Sigmoid colon (tissue), 4 donors: ENCODE results near the gene WAS.

Experiments
- CTCF ChIP-seq, 4 experiments: fragments of 450-650 bp in 3 of 4; fragments of 200-600 bp in 1 of 4; IDR thresholded peaks; one replicate each; pipeline ENCODE4 v1.5.1; 2016 to 2019; ENCODE audit warnings: antibody characterized with exemption in 4 of 4, mild to moderate bottlenecking in 3 of 4, moderate library complexity in 2 of 4
- EP300 ChIP-seq, 4 donors: sonication (generic); formaldehyde crosslinking; IDR thresholded peaks; one replicate each; pipeline ENCODE4 v1.6.1; 2017; ENCODE audit warnings: antibody characterized with exemption in 4 of 4
- POLR2A ChIP-seq, 2 donors: fragments of 450-650 bp; IDR thresholded peaks; one replicate each; pipeline ENCODE4 v1.6.1; 2016; ENCODE audit warnings: antibody characterized with exemption in 2 of 2, mild to moderate bottlenecking in 2 of 2, moderate library complexity in 2 of 2
- POLR2AphosphoS5 ChIP-seq, 4 donors: sonication (generic); formaldehyde crosslinking; IDR thresholded peaks; one replicate each; pipeline ENCODE4 v1.6.1; 2017; ENCODE audit warnings: antibody characterized with exemption in 4 of 4

- TF ChIP-seq POLR2A (IDR thresholded peaks at IDR 0.05) (no peak), CTCF (IDR thresholded peaks at IDR 0.05) (no peak), POLR2AphosphoS5 (IDR thresholded peaks at IDR 0.05) (no peak), EP300 (IDR thresholded peaks at IDR 0.05) (no peak)
Observed at GRCh38 chrX:48703228-48703627, 19.6 kb downstream of the WAS start.
